Small intestine (tissue), 7 donors: ENCODE results near the gene PRKAR2B. TPM values are rescaled to one million over a fixed set of nuclear protein-coding genes. Genes with fewer than 3 reads are reported as not detected.
"Not testable (repeated sequence)": the region's sequence is repeated elsewhere in the genome, so short reads cannot be mapped to it uniquely, and the experiment has no call there.

Experiments used
- DNase-seq, 2 donors: peaks; one replicate each; pipeline versions ENCODE4 v3.0.0 to v3.0.0-alpha.2; 2013
- FAIRE-seq: peaks from 2 replicates; lab custom pipeline; 2012; peaks lifted over from hg19 to GRCh38; lab: Jason Lieb, UNC
- H3K27ac ChIP-seq, 3 donors: one replicate each; pipeline ENCODE4 v1.5.1; 2013; ENCODE audit warnings: low read length in 2 of 3, mild to moderate bottlenecking in 2 of 3, control low read depth in 1 of 3, inconsistent platforms in 1 of 3, low read depth in 1 of 3, moderate library complexity in 1 of 3
- H3K27me3 ChIP-seq, 3 donors: one replicate each; pipeline ENCODE4 v1.6.1; 2013; ENCODE audit warnings: low read length in 3 of 3, inconsistent platforms in 1 of 3; ENCODE audit not compliant: control insufficient read depth in 3 of 3, insufficient read depth in 3 of 3
- H3K36me3 ChIP-seq, 3 donors: one replicate each; pipeline ENCODE4 v1.6.1; 2013; ENCODE audit warnings: low read length in 3 of 3, inconsistent platforms in 1 of 3, low read depth in 1 of 3, mild to moderate bottlenecking in 1 of 3, moderate library complexity in 1 of 3; ENCODE audit not compliant: control insufficient read depth in 3 of 3, insufficient read depth in 2 of 3
- H3K4me1 ChIP-seq, 3 donors: one replicate each; pipeline ENCODE4 v1.6.1; 2013; ENCODE audit warnings: low read length in 2 of 3, inconsistent platforms in 1 of 3, low read depth in 1 of 3, mild to moderate bottlenecking in 1 of 3, moderate library complexity in 1 of 3; ENCODE audit not compliant: control insufficient read depth in 3 of 3, insufficient read depth in 2 of 3
- H3K4me3 ChIP-seq, 3 donors: one replicate each; pipeline ENCODE4 v1.5.1; 2013; ENCODE audit warnings: low read length in 3 of 3, control low read depth in 1 of 3, inconsistent platforms in 1 of 3, low read depth in 1 of 3, mild to moderate bottlenecking in 1 of 3, moderate library complexity in 1 of 3
- H3K9me3 ChIP-seq, 2 donors: one replicate each; pipeline ENCODE4 v1.6.1; 2013; ENCODE audit warnings: low read depth in 1 of 2, low read length in 1 of 2; ENCODE audit not compliant: control insufficient read depth in 2 of 2, insufficient read depth in 1 of 2
- WGBS, 3 donors: extraction: QIAGEN DNeasy Blood & Tissue Kit; methylation state at CpG; one replicate each; pipeline ENCODE4 v1.1.7; 2013; 5-methylcytosine and 5-hydroxymethylcytosine counted together
- polyA plus RNA-seq, 4 donors: library from polyadenylated mRNA; stranded (reverse) in 3 of 4; unstranded in 1 of 4; fragments of 200-250 nt in 3 of 4; fragments of 120-200 nt in 1 of 4; gene quantifications; one replicate each; pipeline versions ENCODE4 v1.2.1 to v1.2.3, GENCODE V29; 2013
- donor health status: healthy with polysubstance abuse.
- donor health status: control.
- donor health status: control.
- donor health status: Bipolar disorder and iron deficiency.
- donor health status: healthy.

PRKAR2B gene
- polyA plus RNA-seq, 4 donors = 0.89 to 12.9 (median 7.2) TPM

DNA sequence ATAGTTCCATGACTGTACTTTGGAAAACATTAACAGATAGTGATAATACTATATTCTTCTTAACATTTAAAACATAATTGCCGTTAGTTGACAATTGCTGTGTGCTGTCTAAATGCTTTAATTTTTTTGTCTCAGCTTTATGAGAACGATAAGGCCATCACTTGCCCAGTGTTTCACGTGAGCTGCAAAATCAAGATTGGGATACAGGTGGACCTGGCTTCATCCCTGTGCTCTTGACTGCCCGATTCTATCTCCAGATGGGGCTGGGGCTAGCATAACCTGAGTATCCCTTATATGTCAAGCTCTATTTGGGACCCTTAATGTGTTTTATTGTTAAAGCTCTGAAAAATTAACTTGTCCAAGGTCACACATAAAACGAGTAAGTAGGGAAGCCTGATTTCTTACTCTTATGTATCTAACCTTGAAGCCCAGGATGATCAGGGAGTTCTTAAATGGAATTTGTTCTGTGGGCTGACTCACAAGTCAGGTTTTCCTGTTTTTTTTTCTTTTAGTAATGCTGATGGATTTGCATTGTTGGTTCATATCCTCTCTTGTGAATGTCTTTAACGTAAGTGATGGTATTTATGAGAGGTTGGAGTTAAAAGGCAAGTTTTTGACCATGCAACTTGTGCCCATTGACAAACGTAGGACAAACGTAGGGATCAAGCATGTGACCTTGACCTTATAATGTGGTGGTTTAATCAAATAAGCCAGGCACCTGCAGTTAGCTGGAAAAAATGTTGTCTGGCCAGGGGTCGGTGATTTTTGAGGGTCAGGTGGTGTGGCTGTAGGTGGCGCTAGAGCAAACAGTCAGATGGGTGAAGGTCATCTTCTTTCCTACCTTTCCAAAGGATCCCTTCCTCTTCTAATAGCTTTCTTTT, 3.6 kb downstream of the PRKAR2B start:
- Histone ChIP-seq H3K4me1 (peaks cover 0 to 11% (median 0%) of the 10 kb centered on the region in 3 donors), H3K36me3 (no peaks in the 10 kb centered on the region), H3K9me3 (no peaks in the 10 kb centered on the region), H3K4me3 (no peak overlapping the region), H3K27ac (no peak overlapping the region), H3K27me3 (peaks cover 0 to 11% (median 0%) of the 10 kb centered on the region in 3 donors)
- no peak for DNase-seq
- 60 to 78% (median 67%) methylated on average over 10 of the region's 10 CpGs for WGBS, 3 donors
- FAIRE-seq = no peak

DNA sequence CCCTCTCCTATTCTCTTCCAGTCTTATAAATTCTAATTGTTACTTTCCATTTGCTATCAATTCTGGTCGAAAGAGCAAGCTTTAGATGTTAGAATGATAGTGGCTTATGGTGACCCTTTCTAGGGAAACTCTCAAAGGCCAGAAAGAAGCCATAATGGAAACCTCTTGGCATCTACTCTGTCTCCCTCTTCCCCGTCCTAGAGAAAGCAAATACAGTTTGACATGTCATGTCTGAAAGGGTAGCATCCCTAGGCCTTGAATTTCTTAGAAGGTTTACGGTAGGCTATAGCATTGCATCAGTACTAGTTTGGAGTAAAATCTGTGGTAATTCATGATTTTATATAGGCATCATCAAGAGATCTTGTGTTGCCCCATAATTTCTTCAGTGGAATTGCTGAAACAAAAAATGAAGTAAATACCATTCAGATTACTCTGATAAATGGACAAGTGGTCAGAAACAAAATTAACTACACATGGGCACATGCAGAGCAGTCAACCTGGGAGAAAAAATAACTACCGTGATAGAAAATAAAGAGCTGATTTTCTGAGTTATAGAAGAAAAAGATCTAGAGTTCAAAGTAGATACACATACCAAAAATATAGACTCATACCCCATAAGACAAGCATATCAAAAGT, 4.4 kb downstream of the PRKAR2B start:
- 80 to 91% (median 89%) methylated on average over 4 of the region's 4 CpGs for WGBS, 3 donors
- no peaks in the 10 kb centered on the region for H3K9me3 ChIP-seq

DNA sequence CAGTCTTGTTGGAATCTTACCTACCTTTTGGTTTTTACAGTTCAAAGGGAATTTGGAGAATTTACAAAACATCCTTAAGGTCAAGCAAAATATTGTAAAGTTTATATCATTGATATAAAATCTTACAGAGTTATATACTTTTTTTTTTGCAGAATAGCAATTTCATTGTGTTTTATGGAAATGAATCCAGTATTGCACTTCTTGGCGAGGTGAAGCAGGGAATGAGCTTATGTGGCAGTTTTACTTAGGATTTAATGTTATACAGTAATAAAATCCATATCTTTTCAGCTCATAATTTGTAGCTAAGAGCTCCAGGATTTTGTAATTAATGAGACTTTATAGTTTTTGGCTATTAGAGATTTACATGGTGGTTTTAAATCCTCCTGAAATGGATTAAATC, 5.0 kb downstream of the PRKAR2B start:
- no peak for DNase-seq
- Histone ChIP-seq H3K27me3 (peaks cover 0 to 11% (median 0%) of the 10 kb centered on the region in 3 donors), H3K4me3 (no peak overlapping the region), H3K4me1 (peaks cover 0 to 11% (median 0%) of the 10 kb centered on the region in 3 donors), H3K9me3 (no peaks in the 10 kb centered on the region), H3K36me3 (no peaks in the 10 kb centered on the region), H3K27ac (no peak overlapping the region)
- no peak for FAIRE-seq
- WGBS, 3 donors = 78 to 83% (median 78%) methylated on average over 1 of the region's 1 CpG

More for the DNA sequence above, 4.4 kb downstream of the PRKAR2B start:
- DNase-seq (no peak), FAIRE-seq (no peak)
- H3K27me3 ChIP-seq = peaks cover 0 to 11% (median 0%) of the 10 kb centered on the region in 3 donors
- H3K36me3 ChIP-seq = no peaks in the 10 kb centered on the region
- H3K27ac ChIP-seq = no peak overlapping the region
- H3K4me3 ChIP-seq = no peak overlapping the region
- H3K4me1 ChIP-seq = peaks cover 0 to 11% (median 0%) of the 10 kb centered on the region in 3 donors

DNA sequence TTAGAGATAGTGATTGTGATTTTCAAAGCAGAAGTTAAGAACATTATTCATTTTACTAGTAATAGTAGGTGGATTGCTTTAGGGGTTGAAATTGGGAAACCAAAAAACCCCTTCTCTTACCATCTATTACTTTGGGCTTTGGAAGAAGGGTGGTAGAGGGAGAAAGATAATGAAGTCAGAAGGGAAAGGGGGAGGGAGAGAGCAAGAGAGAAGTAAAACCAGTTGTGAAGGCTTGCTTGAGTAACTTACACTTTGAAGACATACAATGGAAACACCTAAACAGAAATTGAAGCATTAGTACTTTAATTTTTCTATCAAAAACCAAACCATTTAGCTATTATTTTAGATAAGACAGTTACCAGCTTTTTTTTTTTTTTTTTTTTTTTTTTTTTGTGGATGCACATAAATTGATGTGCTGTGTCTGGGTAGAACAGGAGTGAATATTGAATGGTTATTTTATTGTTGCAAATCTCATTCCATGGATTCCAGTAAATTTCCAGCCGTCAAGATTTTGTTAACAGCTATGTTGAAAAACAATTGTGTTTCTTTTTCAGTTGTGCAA, 5.5 kb downstream of the PRKAR2B start:
- H3K4me3 ChIP-seq = no peak overlapping the region
- 74 to 81% (median 79%) methylated on average over 1 of the region's 1 CpG for WGBS, 3 donors
- DNase-seq (no peak), FAIRE-seq (no peak)
- peaks cover 0 to 11% (median 0%) of the 10 kb centered on the region in 3 donors for H3K4me1 ChIP-seq
- H3K9me3 ChIP-seq = no peaks in the 10 kb centered on the region
- peaks cover 0 to 11% (median 0%) of the 10 kb centered on the region in 3 donors for H3K27me3 ChIP-seq
- H3K27ac ChIP-seq = no peak overlapping the region
- no peaks in the 10 kb centered on the region for H3K36me3 ChIP-seq

DNA sequence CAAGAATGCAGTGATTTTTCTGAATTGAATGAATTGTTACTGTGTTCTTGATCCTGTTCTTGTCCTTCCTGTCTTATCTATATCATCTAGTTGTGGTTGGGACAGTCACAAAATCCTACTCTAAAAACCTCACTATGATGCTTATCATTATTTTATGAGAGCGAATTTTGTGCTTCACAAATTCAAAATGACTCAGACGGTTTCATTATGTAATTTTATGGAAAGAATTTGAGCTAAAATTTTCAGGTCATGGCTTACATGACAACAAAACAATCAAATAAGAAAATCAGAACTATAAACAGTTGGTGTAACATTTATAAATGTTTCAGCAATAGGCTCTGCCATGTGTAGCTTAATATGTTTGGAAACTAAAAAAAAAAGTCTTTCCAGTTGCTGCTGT, 6.9 kb downstream of the PRKAR2B start:
- Histone ChIP-seq H3K27me3 (peaks cover 0 to 3% (median 0%) of the 10 kb centered on the region in 3 donors), H3K36me3 (no peaks in the 10 kb centered on the region), H3K4me3 (no peak overlapping the region), H3K9me3 (no peaks in the 10 kb centered on the region), H3K27ac (no peak overlapping the region), H3K4me1 (no peaks in the 10 kb centered on the region)
- DNase-seq (no peak), FAIRE-seq (no peak)
- 56 to 70% (median 65%) methylated on average over 2 of the region's 2 CpGs for WGBS, 3 donors

DNA sequence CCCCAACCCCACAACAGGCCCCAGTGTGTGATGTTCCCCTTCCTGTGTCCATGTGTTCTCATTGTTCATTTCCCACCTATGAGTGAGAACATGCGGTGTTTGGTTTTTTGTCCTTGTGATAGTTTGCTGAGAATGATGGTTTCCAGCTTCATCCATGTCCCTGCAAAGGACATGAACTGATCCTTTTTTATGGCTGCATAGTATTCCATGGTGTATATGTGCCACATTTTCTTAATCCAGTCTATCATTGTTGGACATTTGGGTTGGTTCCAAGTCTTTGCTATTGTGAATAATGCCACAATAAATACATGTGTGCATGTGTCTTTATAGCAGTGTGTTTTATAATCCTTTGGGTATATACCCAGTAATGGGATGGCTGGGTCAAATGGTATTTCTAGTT, 10.5 kb downstream of the PRKAR2B start:
- not testable (repeated sequence) for FAIRE-seq, H3K27ac ChIP-seq
- WGBS, 3 donors = 100% methylated on average over 1 of the region's 1 CpG; no CpG with 5 or more reads in 1 of the 3 donors

DNA sequence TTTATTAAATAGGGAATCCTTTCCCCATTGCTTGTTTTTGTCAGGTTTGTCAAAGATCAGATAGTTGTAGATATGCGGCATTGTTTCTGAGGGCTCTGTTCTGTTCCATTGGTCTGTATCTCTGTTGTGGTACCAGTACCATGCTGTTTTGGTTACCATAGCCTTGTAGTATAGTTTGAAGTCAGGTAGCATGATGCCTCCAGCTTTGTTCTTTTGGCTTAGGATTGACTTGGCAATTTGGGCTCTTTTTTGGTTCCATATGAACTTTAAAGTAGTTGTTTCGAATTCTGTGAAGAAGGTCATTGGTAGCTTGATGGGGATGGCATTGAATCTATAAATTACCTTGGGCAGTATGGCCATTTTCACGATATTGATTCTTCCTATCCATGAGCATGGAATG, 11.6 kb downstream of the PRKAR2B start:
- not testable (repeated sequence) for H3K4me1 ChIP-seq, H3K27me3 ChIP-seq, H3K36me3 ChIP-seq, H3K4me3 ChIP-seq, DNase-seq, H3K27ac ChIP-seq, H3K9me3 ChIP-seq, FAIRE-seq
- WGBS, 3 donors = 85 to 91% (median 88%) methylated on average over 3 of the region's 3 CpGs

More for the DNA sequence above, 10.5 kb downstream of the PRKAR2B start:
- H3K27me3 ChIP-seq, DNase-seq, H3K36me3 ChIP-seq, H3K4me1 ChIP-seq, H3K9me3 ChIP-seq, H3K4me3 ChIP-seq: not testable (repeated sequence)

DNA sequence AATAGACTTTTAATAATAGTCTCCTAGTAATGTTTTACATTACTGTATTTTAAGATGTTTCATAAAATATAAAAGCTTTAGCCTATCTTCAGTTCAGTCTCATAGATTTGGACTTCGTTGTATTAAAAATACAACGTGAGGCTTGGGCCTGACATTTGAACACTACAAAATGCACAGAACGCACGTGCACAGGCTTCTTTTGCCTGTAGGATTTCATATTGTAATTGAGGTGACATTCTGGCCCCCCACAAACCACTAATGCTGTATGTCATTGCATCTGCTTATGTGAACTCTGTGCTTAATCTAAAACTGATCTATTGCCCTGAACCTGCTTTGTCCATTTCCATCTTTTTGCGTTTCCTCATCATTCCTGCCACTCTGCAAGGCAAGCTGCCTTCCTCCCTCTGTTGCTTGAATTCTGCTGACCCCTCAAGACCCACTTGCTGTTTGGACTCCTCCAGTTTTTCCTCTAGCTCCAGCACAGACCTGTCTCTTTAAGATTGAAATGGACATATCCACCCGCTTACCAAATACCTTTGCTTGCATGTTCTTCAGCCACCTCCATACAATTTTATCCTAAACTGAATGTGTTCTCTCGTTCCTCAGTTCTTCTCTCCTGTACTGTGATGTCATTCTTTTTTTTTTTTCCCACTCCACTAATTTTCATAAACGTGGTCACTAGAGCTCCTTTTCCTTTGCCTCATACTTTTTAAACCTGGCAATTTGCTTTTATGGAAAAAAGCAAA, 12.4 kb downstream of the PRKAR2B start:
- Histone ChIP-seq H3K27me3 (no peaks in the 10 kb centered on the region), H3K36me3 (no peaks in the 10 kb centered on the region), H3K27ac (no peak overlapping the region), H3K4me3 (no peak overlapping the region), H3K9me3 (no peaks in the 10 kb centered on the region), H3K4me1 (no peaks in the 10 kb centered on the region)
- no peak for FAIRE-seq
- no peak for DNase-seq
- 73 to 74% (median 73%) methylated on average over 8 of the region's 8 CpGs for WGBS, 3 donors
